Measurements from ENCODE around the gene MLKL. TPM values are rescaled to one million over a fixed set of nuclear protein-coding genes. Genes with fewer than 3 reads are reported as not detected.
"Not testable (repeated sequence)": the region's sequence is repeated elsewhere in the genome, so short reads cannot be mapped to it uniquely, and the experiment has no call there.

The MLKL gene
- polyA plus RNA-seq, 1 donor (not counting 4 experiments of a cell fraction or from before 2014, with no cell fraction given): 12.5 TPM

DNA sequence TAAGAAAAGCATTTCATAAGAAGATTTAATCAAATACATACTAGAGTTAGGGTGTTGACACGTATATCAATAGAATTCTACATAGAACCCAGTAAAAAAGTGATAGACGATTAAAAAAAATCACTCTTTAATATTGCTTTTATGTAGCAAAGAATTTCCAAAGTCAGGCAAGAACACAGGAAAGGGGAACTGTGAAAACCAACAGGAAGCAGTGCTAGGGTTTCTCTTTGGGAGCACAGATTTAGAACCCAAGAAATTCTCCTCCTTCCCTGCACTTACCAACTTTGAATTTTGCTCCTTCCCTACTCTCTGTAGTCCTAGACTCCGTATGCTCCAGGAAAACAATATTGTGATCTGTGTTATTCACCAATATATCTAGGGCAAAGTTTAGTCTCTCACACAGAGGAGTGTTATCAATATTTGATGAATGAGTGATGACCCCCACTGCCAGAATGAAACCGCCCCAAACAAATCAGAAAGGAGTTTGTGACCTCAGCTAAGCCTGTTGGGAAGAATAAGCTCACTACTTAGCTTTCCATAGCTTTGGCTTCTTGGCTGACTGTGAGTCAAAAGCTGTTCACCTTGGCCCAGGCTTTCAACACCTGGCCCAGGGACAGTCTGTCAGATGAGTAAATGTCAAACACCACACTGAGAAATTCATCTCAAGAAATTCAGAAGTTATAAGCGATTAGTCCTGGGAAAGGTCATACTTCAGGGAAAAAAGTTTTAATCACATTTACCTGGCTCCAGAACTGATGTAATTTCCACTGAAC lies 42.6 kb downstream of the MLKL start:
- Histone ChIP-seq H3K9me1 (ENCODE audit: control insufficient read depth, extremely low read depth, insufficient read depth, low read length) (peaks cover 3% of the 10 kb centered on the region), H3K4me1 (ENCODE audit: control insufficient read depth, extremely low read depth, insufficient read depth, low read length) (peaks cover 36% of the 10 kb centered on the region), H3K9me3 (ENCODE audit: control insufficient read depth, low read depth, low read length) (no peaks in the 10 kb centered on the region), H3K27ac (ENCODE audit: control insufficient read depth, insufficient read depth, low read length) (peak overlapping the region; percentile 7), H2AFZ (ENCODE audit: control insufficient read depth, low read length) (no peak overlapping the region), H3K9ac (ENCODE audit: control insufficient read depth, extremely low read depth, insufficient read depth, low read length) (no peak overlapping the region), H3K27me3 (ENCODE audit: control insufficient read depth, extremely low read depth, insufficient read depth, low read length) (no peaks in the 10 kb centered on the region), H3K4me3 (ENCODE audit: control insufficient read depth in 2 of 3, extremely low read depth in 1 of 3, insufficient read depth in 2 of 3, low read depth in 1 of 3, low read length in 3 of 3) (no peak overlapping the region), H3K4me2 (ENCODE audit: control insufficient read depth, extremely low read depth, insufficient read depth, low read depth, low read length) (no peak overlapping the region), H3K79me2 (ENCODE audit: control insufficient read depth, insufficient read depth, low read length) (peaks cover 89% of the 10 kb centered on the region), H3K36me3 (ENCODE audit: control insufficient read depth in 2 of 2, extremely low read depth in 1 of 2, insufficient read depth in 2 of 2, low read length in 2 of 2) (peaks cover 7 to 44% of the 10 kb centered on the region in 2 experiments), H4K20me1 (ENCODE audit: control insufficient read depth, extremely low read depth, insufficient read depth, low read length) (peaks cover 10% of the 10 kb centered on the region)
- dilution Hi-C loops (cut with MboI; ENCODE audit: extremely low pct_ligation_motif_present, low sequenced_read_pairs): no loop called here
- FAIRE-seq (no peak), DNase-seq (ENCODE audit: low read depth, low spot score) (no peak)
- TF ChIP-seq EZH2 (IDR thresholded peaks at IDR 0.05; ENCODE audit: low read length) (no peak), CTCF (optimal IDR thresholded peaks at IDR 0.05 in 1 of 3, IDR thresholded peaks at IDR 0.05 in 1 of 3, conservative IDR thresholded peaks at IDR 0.05 in 1 of 3; ENCODE audit: extremely low read depth in 1 of 3, insufficient read depth in 2 of 3, low read length in 3 of 3) (no peak)

DNA sequence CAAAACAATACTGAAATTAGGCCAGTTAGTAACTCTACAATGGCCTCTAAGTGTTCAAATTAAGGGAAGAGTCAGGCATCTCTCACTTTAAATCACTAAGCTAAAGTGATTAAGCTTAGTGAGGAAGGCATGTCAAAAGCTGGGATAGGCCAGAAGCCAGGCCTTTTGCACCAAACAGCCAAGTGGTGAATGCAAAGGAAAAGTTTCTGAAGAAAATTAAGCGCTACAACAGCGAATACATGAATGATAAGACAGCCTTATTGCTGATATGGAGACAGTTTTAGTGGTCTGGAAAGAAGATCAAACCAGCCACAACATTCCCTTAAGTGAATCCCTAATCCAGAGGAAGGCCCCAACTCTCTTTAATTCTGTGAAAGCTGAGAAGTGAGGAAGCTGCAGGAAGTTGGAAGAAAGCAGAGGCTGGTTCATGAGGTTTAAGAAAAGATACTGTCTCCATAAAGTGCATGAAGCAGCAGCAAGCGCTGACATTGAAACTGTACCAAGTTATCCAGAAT lies 46.1 kb downstream of the MLKL start:
- Histone ChIP-seq H3K4me3 (ENCODE audit: control insufficient read depth in 2 of 3, extremely low read depth in 1 of 3, insufficient read depth in 2 of 3, low read depth in 1 of 3, low read length in 3 of 3) (no peak overlapping the region), H3K9me3 (ENCODE audit: control insufficient read depth, low read depth, low read length) (no peaks in the 10 kb centered on the region), H3K27me3 (ENCODE audit: control insufficient read depth, extremely low read depth, insufficient read depth, low read length) (no peaks in the 10 kb centered on the region), H3K79me2 (ENCODE audit: control insufficient read depth, insufficient read depth, low read length) (peaks cover 82% of the 10 kb centered on the region), H3K4me2 (ENCODE audit: control insufficient read depth, extremely low read depth, insufficient read depth, low read depth, low read length) (no peak overlapping the region), H3K4me1 (ENCODE audit: control insufficient read depth, extremely low read depth, insufficient read depth, low read length) (peaks cover 24% of the 10 kb centered on the region), H3K27ac (ENCODE audit: control insufficient read depth, insufficient read depth, low read length) (no peak overlapping the region), H3K36me3 (ENCODE audit: control insufficient read depth in 2 of 2, extremely low read depth in 1 of 2, insufficient read depth in 2 of 2, low read length in 2 of 2) (peaks cover 7 to 37% of the 10 kb centered on the region in 2 experiments), H3K9ac (ENCODE audit: control insufficient read depth, extremely low read depth, insufficient read depth, low read length) (no peak overlapping the region), H3K9me1 (ENCODE audit: control insufficient read depth, extremely low read depth, insufficient read depth, low read length) (peaks cover 5% of the 10 kb centered on the region), H2AFZ (ENCODE audit: control insufficient read depth, low read length) (no peak overlapping the region), H4K20me1 (ENCODE audit: control insufficient read depth, extremely low read depth, insufficient read depth, low read length) (peaks cover 17% of the 10 kb centered on the region)
- no peak for DNase-seq (ENCODE audit: low read depth, low spot score)
- dilution Hi-C loops (cut with MboI; ENCODE audit: extremely low pct_ligation_motif_present, low sequenced_read_pairs): no loop called here
- no peak for FAIRE-seq
- TF ChIP-seq EZH2 (IDR thresholded peaks at IDR 0.05; ENCODE audit: low read length): no peak
- no peak for TF ChIP-seq CTCF (optimal IDR thresholded peaks at IDR 0.05 in 1 of 3, IDR thresholded peaks at IDR 0.05 in 1 of 3, conservative IDR thresholded peaks at IDR 0.05 in 1 of 3; ENCODE audit: extremely low read depth in 1 of 3, insufficient read depth in 2 of 3, low read length in 3 of 3)

DNA sequence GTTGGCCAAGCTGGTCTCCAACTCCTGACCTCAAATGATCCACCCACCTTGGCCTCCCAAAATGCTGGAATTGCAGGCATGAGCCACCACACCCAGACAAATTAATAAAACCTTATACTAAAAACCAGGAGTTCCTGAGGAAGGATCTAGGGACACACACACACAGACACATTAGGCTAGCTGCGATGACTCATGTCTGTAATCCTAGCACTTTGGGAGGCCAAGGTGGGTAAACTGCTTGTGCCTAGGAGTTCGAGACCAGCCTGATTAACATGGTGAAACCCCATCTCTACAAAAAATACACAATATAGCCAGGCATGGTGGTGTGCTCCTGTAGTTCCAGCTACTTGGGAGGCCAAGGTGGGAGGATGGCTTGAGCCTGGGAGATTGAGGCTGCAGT lies 47.8 kb downstream of the MLKL start:
- DNase-seq (ENCODE audit: low read depth, low spot score); H3K9me3 ChIP-seq (ENCODE audit: control insufficient read depth, low read depth, low read length): not testable (repeated sequence)

More for the DNA sequence above, 47.8 kb downstream of the MLKL start:
- Histone ChIP-seq H3K79me2 (ENCODE audit: control insufficient read depth, insufficient read depth, low read length) (peaks cover 71% of the 10 kb centered on the region), H3K4me1 (ENCODE audit: control insufficient read depth, extremely low read depth, insufficient read depth, low read length) (peaks cover 16% of the 10 kb centered on the region), H3K36me3 (ENCODE audit: control insufficient read depth in 2 of 2, extremely low read depth in 1 of 2, insufficient read depth in 2 of 2, low read length in 2 of 2) (peaks cover 16 to 21% of the 10 kb centered on the region in 2 experiments), H4K20me1 (ENCODE audit: control insufficient read depth, extremely low read depth, insufficient read depth, low read length) (peaks cover 10% of the 10 kb centered on the region)
- H2AFZ ChIP-seq (ENCODE audit: control insufficient read depth, low read length); H3K27ac ChIP-seq (ENCODE audit: control insufficient read depth, insufficient read depth, low read length); H3K4me3 ChIP-seq (ENCODE audit: control insufficient read depth in 2 of 3, extremely low read depth in 1 of 3, insufficient read depth in 2 of 3, low read depth in 1 of 3, low read length in 3 of 3); H3K9ac ChIP-seq (ENCODE audit: control insufficient read depth, extremely low read depth, insufficient read depth, low read length); H3K9me1 ChIP-seq (ENCODE audit: control insufficient read depth, extremely low read depth, insufficient read depth, low read length); H3K4me2 ChIP-seq (ENCODE audit: control insufficient read depth, extremely low read depth, insufficient read depth, low read depth, low read length); FAIRE-seq; dilution Hi-C loops (cut with MboI; ENCODE audit: extremely low pct_ligation_motif_present, low sequenced_read_pairs); H3K27me3 ChIP-seq (ENCODE audit: control insufficient read depth, extremely low read depth, insufficient read depth, low read length): not testable (repeated sequence)

Data from keratinocyte (primary cell).